ENCODE data around the gene TAF4B. TPM values are rescaled to one million over a fixed set of nuclear protein-coding genes. Genes with fewer than 3 reads are reported as not detected.
"Not testable (repeated sequence)": the region's sequence is repeated elsewhere in the genome, so short reads cannot be mapped to it uniquely, and the experiment has no call there.

TAF4B gene
- total RNA-seq, 1 donor from 2014 or later: 2.3 TPM

DNA sequence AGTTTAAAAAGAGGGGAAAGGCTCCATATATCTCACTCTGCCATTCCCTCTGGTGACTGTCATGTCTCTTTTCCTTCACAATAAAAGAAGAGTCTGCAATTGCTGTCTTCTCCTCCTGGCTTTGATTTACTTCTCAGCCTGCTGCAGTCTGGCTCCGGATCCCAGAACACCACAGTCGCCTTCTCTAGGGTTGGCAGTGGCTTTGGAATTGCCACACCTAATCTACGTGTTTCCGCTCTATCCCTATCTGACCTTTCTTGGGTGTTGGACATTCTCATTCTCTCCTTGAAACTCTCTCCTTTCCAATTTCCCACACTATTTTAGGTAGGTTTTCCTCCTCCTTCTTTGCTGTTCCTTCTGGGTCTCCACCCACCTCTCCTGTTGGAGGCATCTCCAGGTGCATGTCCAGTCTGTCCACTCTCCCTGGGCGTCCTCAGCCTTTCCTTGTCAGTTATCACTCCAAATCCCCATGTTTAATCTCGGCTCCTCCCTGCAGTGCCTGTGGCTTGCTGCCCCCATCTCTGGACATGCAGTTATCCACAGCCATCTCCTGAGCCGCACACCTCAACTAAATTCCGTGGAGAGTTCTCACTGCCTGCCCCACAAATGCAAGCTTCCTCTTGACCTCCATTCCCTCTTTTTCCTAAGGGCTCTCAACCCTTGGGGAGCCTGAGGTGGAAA is 209.3 kb downstream of the TAF4B start:
- Mint-ChIP-seq H3K4me3 (ENCODE audit: unreplicated experiment) (no peak overlapping the region), H3K4me1 (ENCODE audit: unreplicated experiment) (peaks cover 14% of the 10 kb centered on the region), H3K27me3 (ENCODE audit: unreplicated experiment) (peaks cover 11% of the 10 kb centered on the region), H3K9me3 (ENCODE audit: unreplicated experiment) (no peaks in the 10 kb centered on the region), H3K27ac (ENCODE audit: unreplicated experiment) (no peak overlapping the region), H3K36me3 (ENCODE audit: unreplicated experiment) (no peaks in the 10 kb centered on the region)
- TF ChIP-seq, protein P1, sequence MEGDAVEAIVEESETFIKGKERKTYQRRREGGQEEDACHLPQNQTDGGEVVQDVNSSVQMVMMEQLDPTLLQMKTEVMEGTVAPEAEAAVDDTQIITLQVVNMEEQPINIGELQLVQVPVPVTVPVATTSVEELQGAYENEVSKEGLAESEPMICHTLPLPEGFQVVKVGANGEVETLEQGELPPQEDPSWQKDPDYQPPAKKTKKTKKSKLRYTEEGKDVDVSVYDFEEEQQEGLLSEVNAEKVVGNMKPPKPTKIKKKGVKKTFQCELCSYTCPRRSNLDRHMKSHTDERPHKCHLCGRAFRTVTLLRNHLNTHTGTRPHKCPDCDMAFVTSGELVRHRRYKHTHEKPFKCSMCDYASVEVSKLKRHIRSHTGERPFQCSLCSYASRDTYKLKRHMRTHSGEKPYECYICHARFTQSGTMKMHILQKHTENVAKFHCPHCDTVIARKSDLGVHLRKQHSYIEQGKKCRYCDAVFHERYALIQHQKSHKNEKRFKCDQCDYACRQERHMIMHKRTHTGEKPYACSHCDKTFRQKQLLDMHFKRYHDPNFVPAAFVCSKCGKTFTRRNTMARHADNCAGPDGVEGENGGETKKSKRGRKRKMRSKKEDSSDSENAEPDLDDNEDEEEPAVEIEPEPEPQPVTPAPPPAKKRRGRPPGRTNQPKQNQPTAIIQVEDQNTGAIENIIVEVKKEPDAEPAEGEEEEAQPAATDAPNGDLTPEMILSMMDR (IDR thresholded peaks at IDR 0.05): no peak
- DNase-seq (ENCODE audit: extremely low spot score, unreplicated experiment): peak; percentile 53

DNA sequence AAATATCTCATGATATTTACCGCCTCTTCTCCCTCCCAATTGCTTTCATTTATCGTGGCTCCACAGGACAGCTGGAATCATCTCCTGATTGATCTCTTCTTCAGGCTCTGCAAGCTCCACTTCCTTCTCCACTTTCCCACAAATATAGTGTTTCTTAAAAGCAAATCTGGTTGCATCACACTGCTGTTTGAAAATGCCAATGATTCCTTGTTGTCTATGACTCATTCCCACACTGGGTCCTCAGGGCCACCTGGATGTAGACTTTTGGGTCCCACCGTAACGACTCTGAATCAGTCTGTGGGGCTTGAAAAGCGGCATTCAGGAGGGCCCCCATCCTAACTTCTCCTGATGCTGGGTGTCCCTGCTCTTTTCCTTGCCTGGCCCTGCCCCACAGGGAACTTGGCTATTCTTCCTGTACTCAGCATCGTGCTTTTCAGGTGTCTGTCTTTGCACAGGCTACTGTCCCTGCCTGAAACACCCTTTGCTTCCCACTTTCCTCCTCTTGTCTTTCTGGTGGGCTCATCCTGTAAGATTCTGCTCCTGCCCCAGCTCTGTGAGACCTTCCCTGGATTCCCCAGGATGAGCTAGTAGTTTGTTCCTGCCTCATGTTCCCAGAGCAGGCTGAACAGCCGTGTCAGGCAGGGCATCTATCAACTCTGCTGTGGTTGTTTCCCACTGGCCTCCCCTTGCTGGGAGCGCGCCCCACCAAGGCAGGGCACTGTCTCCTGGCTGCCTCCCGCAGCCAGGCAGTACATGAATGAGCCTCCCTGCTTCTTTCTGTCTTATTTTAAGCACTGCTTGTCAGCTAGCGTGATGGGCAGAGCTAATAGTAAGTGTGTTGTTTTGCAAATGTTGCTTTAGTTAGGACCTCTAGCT is 210.2 kb downstream of the TAF4B start:
- TF ChIP-seq, protein P1 (IDR thresholded peaks at IDR 0.05): no peak
- Mint-ChIP-seq H3K4me1 (ENCODE audit: unreplicated experiment) (peaks cover 14% of the 10 kb centered on the region), H3K27me3 (ENCODE audit: unreplicated experiment) (peaks cover 16% of the 10 kb centered on the region), H3K4me3 (ENCODE audit: unreplicated experiment) (no peak overlapping the region), H3K9me3 (ENCODE audit: unreplicated experiment) (no peaks in the 10 kb centered on the region), H3K36me3 (ENCODE audit: unreplicated experiment) (no peaks in the 10 kb centered on the region), H3K27ac (ENCODE audit: unreplicated experiment) (no peak overlapping the region)
- DNase-seq (ENCODE audit: extremely low spot score, unreplicated experiment): peak; percentile 63

DNA sequence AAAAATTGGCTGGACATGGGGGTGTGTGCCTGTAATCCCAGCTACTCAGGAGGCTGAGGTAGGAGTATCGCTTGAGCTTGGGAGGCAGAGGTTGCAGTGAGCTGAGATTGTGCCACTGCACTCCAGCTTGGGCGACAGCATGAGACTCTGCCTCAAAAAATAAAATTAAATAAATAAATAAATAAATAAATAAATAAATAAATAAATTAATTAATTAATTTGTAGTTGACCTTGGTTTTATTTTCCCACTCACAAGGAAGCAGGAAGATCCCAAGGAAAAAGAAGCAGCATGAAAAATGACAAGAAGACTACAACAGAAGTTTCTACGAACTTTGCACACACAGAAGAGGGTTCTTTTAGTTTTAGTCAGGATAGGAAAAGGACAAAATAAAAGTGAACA is 211.4 kb downstream of the TAF4B start:
- not testable (repeated sequence) for H3K27ac Mint-ChIP-seq (ENCODE audit: unreplicated experiment); DNase-seq (ENCODE audit: extremely low spot score, unreplicated experiment); H3K4me3 Mint-ChIP-seq (ENCODE audit: unreplicated experiment); H3K9me3 Mint-ChIP-seq (ENCODE audit: unreplicated experiment); H3K36me3 Mint-ChIP-seq (ENCODE audit: unreplicated experiment)
- Mint-ChIP-seq H3K4me1 (ENCODE audit: unreplicated experiment) (peaks cover 14% of the 10 kb centered on the region), H3K27me3 (ENCODE audit: unreplicated experiment) (peaks cover 19% of the 10 kb centered on the region)

DNA sequence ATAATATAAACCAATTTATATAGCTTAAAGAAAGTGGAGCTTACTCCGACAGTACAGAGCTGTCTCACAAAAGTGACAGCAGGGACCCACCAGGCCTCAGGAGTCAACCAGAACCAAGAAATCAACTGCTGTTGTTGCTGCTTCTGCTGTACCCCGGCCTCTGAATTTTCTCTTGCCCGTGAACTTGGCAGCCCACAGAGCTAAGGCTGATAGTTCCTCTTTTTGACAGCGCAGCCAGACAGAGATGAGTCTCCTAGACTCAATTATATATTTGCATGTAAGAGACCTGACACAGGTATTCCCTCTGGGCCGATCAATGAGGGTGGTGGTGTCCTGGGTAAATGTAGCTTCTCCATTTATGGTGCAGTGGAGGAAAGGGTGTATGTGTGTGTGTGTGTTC is 212.7 kb downstream of the TAF4B start:
- Mint-ChIP-seq H3K4me3 (ENCODE audit: unreplicated experiment) (no peak overlapping the region), H3K36me3 (ENCODE audit: unreplicated experiment) (no peaks in the 10 kb centered on the region), H3K27ac (ENCODE audit: unreplicated experiment) (no peak overlapping the region), H3K4me1 (ENCODE audit: unreplicated experiment) (peaks cover 14% of the 10 kb centered on the region), H3K9me3 (ENCODE audit: unreplicated experiment) (peaks cover 5% of the 10 kb centered on the region), H3K27me3 (ENCODE audit: unreplicated experiment) (peaks cover 21% of the 10 kb centered on the region)
- TF ChIP-seq, protein P1 (IDR thresholded peaks at IDR 0.05): no peak
- DNase-seq (ENCODE audit: extremely low spot score, unreplicated experiment): no peak

DNA sequence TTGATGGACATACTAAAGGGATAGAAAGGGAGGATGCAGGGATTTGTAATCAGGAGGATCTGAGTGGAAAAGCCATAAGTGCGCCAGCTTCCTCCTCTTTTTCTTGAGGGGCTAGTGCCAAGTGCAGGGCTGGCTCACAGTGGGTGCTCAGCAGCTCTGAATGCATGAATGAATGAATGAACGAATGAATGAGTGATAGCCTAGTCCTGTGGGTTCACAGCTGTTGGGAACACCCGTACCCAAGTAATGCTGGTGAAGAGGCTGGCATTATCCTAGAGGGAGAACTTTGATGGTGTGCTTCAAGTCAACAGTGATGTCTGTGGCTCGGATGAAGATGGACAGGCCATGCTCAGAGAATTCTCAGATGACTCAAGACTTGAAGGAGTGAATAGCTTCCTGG is 213.3 kb downstream of the TAF4B start:
- no peak overlapping the region for H3K4me3 Mint-ChIP-seq (ENCODE audit: unreplicated experiment)
- peaks cover 14% of the 10 kb centered on the region for H3K4me1 Mint-ChIP-seq (ENCODE audit: unreplicated experiment)
- H3K9me3 Mint-ChIP-seq (ENCODE audit: unreplicated experiment): peaks cover 9% of the 10 kb centered on the region
- TF ChIP-seq, protein P1 (IDR thresholded peaks at IDR 0.05): no peak
- peaks cover 22% of the 10 kb centered on the region for H3K27me3 Mint-ChIP-seq (ENCODE audit: unreplicated experiment)
- no peaks in the 10 kb centered on the region for H3K36me3 Mint-ChIP-seq (ENCODE audit: unreplicated experiment)
- no peak for DNase-seq (ENCODE audit: extremely low spot score, unreplicated experiment)
- H3K27ac Mint-ChIP-seq (ENCODE audit: unreplicated experiment): no peak overlapping the region

Measured in osteocyte (in vitro differentiated cells).